Prostate gland (tissue), 2 donors: ENCODE data around the gene EI24. TPM values are rescaled to one million over a fixed set of nuclear protein-coding genes. Genes with fewer than 3 reads are reported as not detected.
"Not testable (repeated sequence)": the region's sequence is repeated elsewhere in the genome, so short reads cannot be mapped to it uniquely, and the experiment has no call there.

Source experiments
- DNase-seq: peaks from one replicate; pipeline ENCODE4 v3.0.0-alpha.2; 2019; ENCODE audit warnings: low spot score
- H3K27ac ChIP-seq, 2 donors: fragments of 200-600 bp; sonication (generic); 2 replicates each; pipeline ENCODE4 v1.5.1; 2017 to 2019
- H3K27me3 ChIP-seq: fragments of 200-600 bp; sonication (generic); replicated peaks from 2 replicates; pipeline ENCODE4 v1.5.1; 2019; ENCODE audit not compliant: insufficient read depth
- H3K36me3 ChIP-seq, 2 donors: fragments of 200-600 bp; sonication (generic); 1 replicate in 1 of 2; 2 replicates in 1 of 2; pipeline versions ENCODE4 v1.5.1 to v1.8.1; 2017 to 2019
- H3K4me1 ChIP-seq: fragments of 200-600 bp; sonication (generic); replicated peaks from 2 replicates; pipeline ENCODE4 v1.5.1; 2019
- H3K4me3 ChIP-seq, 2 donors: fragments of 200-600 bp; sonication (generic); 2 replicates each; pipeline ENCODE4 v1.5.1; 2017 to 2019
- H3K9me3 ChIP-seq: fragments of 200-600 bp; sonication (generic); 2 replicates; pipeline ENCODE4 v1.5.1; 2017
- POLR2A ChIP-seq: fragments of 450-650 bp; IDR thresholded peaks from one replicate; pipeline ENCODE4 v1.6.1; 2016; ENCODE audit warnings: antibody characterized with exemption, mild to moderate bottlenecking
- POLR2AphosphoS5 ChIP-seq: sonication (generic); formaldehyde crosslinking; IDR thresholded peaks from one replicate; pipeline ENCODE4 v1.6.1; 2017; ENCODE audit warnings: antibody characterized with exemption
- WGBS: methylation state at CpG from one replicate; pipeline ENCODE4 v1.1.5; 2018; 5-methylcytosine and 5-hydroxymethylcytosine counted together
- intact Hi-C: fragments of 100-400 bp; cut with DNase I; formaldehyde crosslinking; loops from one replicate; pipeline ENCODE4 v1.14.2; 2022
- total RNA-seq, 2 donors: library from RNA; depleted of rRNA; stranded (reverse); fragments of >200 nt; gene quantifications; one replicate each; pipeline ENCODE4 v1.1.0, GENCODE V29; 2016
- TF ChIP-seq, protein P1 (sequence below), 4 experiments: fragments of 200-600 bp in 2 of 4; fragments of 450-650 bp in 2 of 4; sonication (generic) in 2 of 4; IDR thresholded peaks; 1 replicate in 3 of 4; 2 replicates in 1 of 4; pipeline ENCODE4 v1.5.1; 2016 to 2019; ENCODE audit warnings: antibody characterized with exemption in 4 of 4, mild to moderate bottlenecking in 2 of 4, moderate library complexity in 2 of 4

The EI24 gene
- total RNA-seq, 2 donors from 2014 or later = 41.4 to 118 TPM

DNA sequence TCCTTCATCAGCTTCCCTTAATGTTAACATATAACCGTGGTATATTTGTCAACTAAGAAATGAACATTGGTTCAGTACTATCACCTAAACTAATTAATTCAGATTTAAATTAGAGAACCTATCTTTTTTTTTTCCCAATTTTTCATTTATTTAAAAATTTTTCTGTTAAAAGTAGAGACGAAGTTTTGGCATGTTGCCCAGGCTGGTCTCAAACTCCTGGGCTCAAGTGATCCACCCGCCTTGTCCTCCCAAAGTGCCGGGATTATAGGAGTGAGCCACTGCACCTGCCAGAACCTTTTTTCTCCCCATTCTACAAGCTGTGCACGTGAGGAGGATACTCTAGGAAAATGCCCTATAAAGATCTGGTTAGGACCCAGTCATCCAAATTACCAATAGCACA lies 3.6 kb downstream of the EI24 start:
- Histone ChIP-seq H3K4me3 (no peak overlapping the region), H3K27ac (no peak overlapping the region), H3K36me3 (no peaks in the 10 kb centered on the region), H3K27me3 (no peaks in the 10 kb centered on the region), H3K9me3 (no peaks in the 10 kb centered on the region), H3K4me1 (peaks cover 2% of the 10 kb centered on the region)
- no peak for TF ChIP-seq POLR2A
- TF ChIP-seq POLR2AphosphoS5 = no peak
- TF ChIP-seq, protein P1, sequence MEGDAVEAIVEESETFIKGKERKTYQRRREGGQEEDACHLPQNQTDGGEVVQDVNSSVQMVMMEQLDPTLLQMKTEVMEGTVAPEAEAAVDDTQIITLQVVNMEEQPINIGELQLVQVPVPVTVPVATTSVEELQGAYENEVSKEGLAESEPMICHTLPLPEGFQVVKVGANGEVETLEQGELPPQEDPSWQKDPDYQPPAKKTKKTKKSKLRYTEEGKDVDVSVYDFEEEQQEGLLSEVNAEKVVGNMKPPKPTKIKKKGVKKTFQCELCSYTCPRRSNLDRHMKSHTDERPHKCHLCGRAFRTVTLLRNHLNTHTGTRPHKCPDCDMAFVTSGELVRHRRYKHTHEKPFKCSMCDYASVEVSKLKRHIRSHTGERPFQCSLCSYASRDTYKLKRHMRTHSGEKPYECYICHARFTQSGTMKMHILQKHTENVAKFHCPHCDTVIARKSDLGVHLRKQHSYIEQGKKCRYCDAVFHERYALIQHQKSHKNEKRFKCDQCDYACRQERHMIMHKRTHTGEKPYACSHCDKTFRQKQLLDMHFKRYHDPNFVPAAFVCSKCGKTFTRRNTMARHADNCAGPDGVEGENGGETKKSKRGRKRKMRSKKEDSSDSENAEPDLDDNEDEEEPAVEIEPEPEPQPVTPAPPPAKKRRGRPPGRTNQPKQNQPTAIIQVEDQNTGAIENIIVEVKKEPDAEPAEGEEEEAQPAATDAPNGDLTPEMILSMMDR (IDR thresholded peaks at IDR 0.05) = no peak
- WGBS = 75% methylated on average over 5 of the region's 5 CpGs
- intact Hi-C loops = no loop called here
- DNase-seq = no peak

DNA sequence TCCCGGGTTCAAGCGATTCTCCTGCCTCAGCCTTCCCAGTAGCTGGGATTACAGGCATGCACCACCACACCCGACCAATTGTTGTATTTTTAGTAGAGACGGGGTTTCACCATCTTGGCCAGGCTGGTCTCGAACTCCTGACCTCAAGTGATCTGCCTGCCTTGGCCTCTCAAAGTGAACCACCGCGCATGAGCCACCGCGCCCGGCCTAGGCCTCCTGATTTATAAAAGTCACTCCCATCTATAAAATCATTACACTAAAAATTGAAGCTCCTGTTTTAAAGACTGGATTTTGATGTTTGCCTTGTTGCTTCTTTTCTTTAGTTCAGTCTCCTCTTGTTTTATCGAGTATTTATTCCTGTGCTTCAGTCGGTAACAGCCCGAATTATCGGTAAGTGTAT lies 7.9 kb downstream of the EI24 start:
- H3K36me3 ChIP-seq = peaks cover 10 to 11% of the 10 kb centered on the region in 2 donors
- H3K27me3 ChIP-seq, DNase-seq, H3K9me3 ChIP-seq, H3K4me3 ChIP-seq, H3K4me1 ChIP-seq, intact Hi-C loops, H3K27ac ChIP-seq: not testable (repeated sequence)
- WGBS = 96% methylated on average over 14 of the region's 14 CpGs

DNA sequence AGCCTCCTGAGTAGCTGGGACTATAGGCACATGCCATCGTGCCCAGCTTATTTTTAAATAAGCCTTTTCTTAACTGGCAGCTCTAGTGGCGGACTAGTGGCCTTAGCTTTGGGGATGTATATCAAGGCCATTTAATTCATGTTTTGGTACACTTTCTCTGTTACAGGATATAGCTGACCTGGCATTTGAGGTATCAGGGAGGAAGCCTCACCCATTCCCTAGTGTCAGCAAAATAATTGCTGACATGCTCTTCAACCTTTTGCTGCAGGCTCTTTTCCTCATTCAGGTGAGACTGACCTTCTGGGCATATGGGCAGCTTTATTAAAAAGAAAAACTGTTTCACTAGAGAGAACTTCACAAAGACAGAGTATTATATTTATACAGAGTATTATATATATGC lies 9.5 kb downstream of the EI24 start:
- intact Hi-C loops = no loop called here
- H3K4me3 ChIP-seq = no peak overlapping the region
- TF ChIP-seq, protein P1 (IDR thresholded peaks at IDR 0.05) = no peak
- no peak for TF ChIP-seq POLR2AphosphoS5
- H3K9me3 ChIP-seq = no peaks in the 10 kb centered on the region
- no peaks in the 10 kb centered on the region for H3K4me1 ChIP-seq
- peaks cover 10 to 15% of the 10 kb centered on the region in 2 donors for H3K36me3 ChIP-seq
- H3K27ac ChIP-seq = no peak overlapping the region
- no peak for DNase-seq
- WGBS = 92% methylated on average over 2 of the region's 2 CpGs
- no peaks in the 10 kb centered on the region for H3K27me3 ChIP-seq

DNA sequence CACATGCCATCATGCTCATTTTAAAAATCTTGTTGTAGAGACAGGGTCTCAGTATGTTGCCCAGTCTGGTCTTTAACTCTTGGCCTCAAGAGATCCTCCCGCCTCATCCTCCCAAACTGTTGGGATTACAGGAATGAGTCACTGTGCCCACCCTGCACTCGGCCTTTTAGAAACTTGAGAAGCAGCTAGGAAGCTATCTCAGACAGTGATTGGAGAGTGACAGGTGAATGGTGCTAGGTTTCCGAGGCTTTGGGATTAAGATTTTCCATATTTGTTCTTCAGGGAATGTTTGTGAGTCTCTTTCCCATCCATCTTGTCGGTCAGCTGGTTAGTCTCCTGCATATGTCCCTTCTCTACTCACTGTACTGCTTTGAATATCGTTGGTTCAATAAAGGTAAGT lies 10.5 kb downstream of the EI24 start:
- TF ChIP-seq POLR2A (no peak), POLR2AphosphoS5 (no peak)
- TF ChIP-seq, protein P1 (IDR thresholded peaks at IDR 0.05) = no peak
- Histone ChIP-seq H3K9me3 (no peaks in the 10 kb centered on the region), H3K27ac (no peak overlapping the region), H3K27me3 (no peaks in the 10 kb centered on the region), H3K4me1 (no peaks in the 10 kb centered on the region), H3K4me3 (no peak overlapping the region), H3K36me3 (peaks cover 10 to 15% of the 10 kb centered on the region in 2 donors)
- WGBS = over 99% methylated on average over 5 of the region's 5 CpGs
- DNase-seq = no peak
- intact Hi-C loops = no loop called here

DNA sequence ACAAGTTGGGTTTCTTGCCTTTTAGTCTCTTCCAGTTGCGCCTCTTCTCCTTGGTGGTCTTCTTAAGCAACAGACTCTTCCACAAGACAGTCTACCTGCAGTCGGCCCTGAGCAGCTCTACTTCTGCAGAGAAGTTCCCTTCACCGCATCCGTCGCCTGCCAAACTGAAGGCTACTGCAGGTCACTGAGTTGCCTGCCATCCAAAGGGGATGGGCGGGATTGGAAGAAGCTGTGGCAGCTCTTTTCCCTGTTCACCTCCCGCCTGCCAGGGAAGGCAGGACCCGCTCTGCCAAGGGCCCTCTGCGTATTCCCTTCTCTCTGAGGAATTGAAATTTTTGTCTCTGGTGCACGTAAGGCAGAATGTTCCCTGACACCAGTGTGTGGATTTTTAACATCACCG lies 14.2 kb downstream of the EI24 start:
- DNase-seq = no peak
- Histone ChIP-seq H3K27me3 (no peaks in the 10 kb centered on the region), H3K9me3 (no peaks in the 10 kb centered on the region), H3K4me3 (no peak overlapping the region), H3K36me3 (peaks cover 10 to 15% of the 10 kb centered on the region in 2 donors), H3K4me1 (no peaks in the 10 kb centered on the region), H3K27ac (no peak overlapping the region)
- TF ChIP-seq POLR2AphosphoS5 (no peak), POLR2A (no peak)
- TF ChIP-seq, protein P1 (IDR thresholded peaks at IDR 0.05) = no peak
- intact Hi-C loops = no loop called here
- WGBS = 94% methylated on average over 11 of the region's 11 CpGs
